ENCODE data around the gene LGALS7. TPM values are rescaled to one million over a fixed set of nuclear protein-coding genes. Genes with fewer than 3 reads are reported as not detected.
"Not testable (repeated sequence)": the region's sequence is repeated elsewhere in the genome, so short reads cannot be mapped to it uniquely, and the experiment has no call there.

Gene LGALS7
- not detected for total RNA-seq

- CTCF ChIA-PET: no interaction called here
- Mint-ChIP-seq H3K36me3 (no peaks in the 10 kb centered on the region), H3K9me3 (ENCODE audit: low read depth) (no peaks in the 10 kb centered on the region), H3K27ac (no peak within 1 kb of the TSS), H3K4me1 (peaks cover 11% of the 10 kb centered on the region), H3K4me3 (no peak within 1 kb of the TSS), H3K27me3 (peaks cover under 1% of the 10 kb centered on the region)
- no peak for DNase-seq
- ATAC-seq: no peak
These were observed at the start of gene LGALS7 for GRCh38 chr19:38773469-38774177. Gene LGALS7, minus strand, starts transcription at chr19:38773517. Its CDS starts 25 bp downstream, at chr19:38773492.

DNA sequence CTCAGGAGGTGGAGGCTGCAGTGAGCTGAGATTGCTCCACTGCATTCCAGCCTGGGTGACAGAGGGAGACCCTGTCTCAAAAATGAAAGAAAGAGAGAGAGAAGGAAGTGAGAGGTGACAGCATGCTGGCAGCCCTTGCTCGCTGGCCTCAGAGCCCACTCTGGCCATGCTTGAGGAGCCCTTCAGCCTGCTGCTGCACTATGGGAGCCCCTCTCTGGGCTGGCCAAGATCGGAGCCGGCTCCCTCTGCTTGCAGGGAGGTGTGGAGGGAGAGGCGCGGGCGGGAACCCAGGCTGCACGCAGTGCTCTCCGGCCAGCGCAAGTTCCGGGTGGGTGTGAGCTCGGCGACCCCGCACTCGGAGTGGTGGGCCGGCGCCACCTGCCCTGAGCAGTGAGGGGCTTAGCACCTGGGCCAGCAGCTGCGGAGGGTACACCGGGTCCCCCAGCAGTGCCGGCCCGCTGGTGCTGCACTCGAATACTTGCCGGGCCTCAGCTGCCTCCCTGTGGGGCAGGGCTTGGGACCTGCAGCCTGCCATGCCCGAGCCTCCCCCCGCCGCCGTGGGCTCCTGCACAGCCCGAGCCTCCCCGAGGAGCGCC, 48.0 kb upstream of the LGALS7 start:
- H3K27ac Mint-ChIP-seq; H3K4me3 Mint-ChIP-seq; H3K27me3 Mint-ChIP-seq; CTCF ChIA-PET; ATAC-seq; H3K4me1 Mint-ChIP-seq; H3K9me3 Mint-ChIP-seq (ENCODE audit: low read depth); DNase-seq: not testable (repeated sequence)
- peaks cover 37% of the 10 kb centered on the region for H3K36me3 Mint-ChIP-seq

DNA sequence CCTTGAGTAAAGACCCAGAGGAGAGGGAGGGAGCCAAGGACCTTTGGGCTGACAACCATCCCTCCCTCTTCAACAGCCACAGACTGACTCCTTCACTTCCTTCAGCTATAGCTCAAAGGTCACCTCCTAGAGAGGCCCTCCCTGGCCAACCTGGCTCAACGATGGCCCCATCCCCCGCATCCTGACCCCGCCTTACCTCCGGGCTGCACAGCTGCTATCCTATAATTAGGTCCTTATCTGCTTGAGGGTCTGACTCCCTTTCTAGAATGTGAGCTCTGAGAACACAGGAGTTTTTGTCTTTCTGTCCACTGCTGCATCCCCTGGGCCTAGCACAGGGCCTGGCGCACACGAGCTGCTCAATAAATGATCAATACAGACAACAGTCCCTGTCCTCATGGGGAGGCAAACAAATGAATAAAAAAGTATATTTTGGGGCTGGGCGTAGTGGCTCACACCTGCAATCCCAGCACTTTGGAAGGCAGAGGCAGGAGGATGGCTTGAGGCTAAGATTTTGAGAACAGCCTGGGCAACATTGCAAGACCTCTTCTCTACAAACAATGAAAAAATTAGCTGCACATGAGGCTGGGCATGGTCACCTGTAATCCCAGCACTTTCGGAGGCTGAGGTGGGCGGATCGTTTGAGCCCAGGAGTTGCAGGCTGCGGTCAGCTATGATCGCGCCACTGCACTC, 46.1 kb upstream of the LGALS7 start:
- DNase-seq: no peak
- no peak overlapping the region for H3K4me3 Mint-ChIP-seq
- H3K4me1 Mint-ChIP-seq: peaks cover 2% of the 10 kb centered on the region
- CTCF ChIA-PET: no interaction called here
- H3K36me3 Mint-ChIP-seq: peaks cover 31% of the 10 kb centered on the region
- H3K9me3 Mint-ChIP-seq (ENCODE audit: low read depth): no peaks in the 10 kb centered on the region
- H3K27ac Mint-ChIP-seq: no peak overlapping the region
- no peak for ATAC-seq
- no peaks in the 10 kb centered on the region for H3K27me3 Mint-ChIP-seq

GRCh38 chr19:38817081-38817480, 43.8 kb upstream of the LGALS7 start:
- peaks cover 2% of the 10 kb centered on the region for H3K4me1 Mint-ChIP-seq
- H3K27me3 Mint-ChIP-seq: no peaks in the 10 kb centered on the region
- H3K9me3 Mint-ChIP-seq (ENCODE audit: low read depth): no peaks in the 10 kb centered on the region
- CTCF ChIA-PET: no interaction called here
- no peak for DNase-seq
- peaks cover 15% of the 10 kb centered on the region for H3K36me3 Mint-ChIP-seq
- no peak overlapping the region for H3K27ac Mint-ChIP-seq
- ATAC-seq: no peak
- H3K4me3 Mint-ChIP-seq: no peak overlapping the region

- H3K4me3 Mint-ChIP-seq: no peak overlapping the region
- no peak overlapping the region for H3K27ac Mint-ChIP-seq
- H3K4me1 Mint-ChIP-seq: peaks cover 2% of the 10 kb centered on the region
- no peak for DNase-seq
- H3K9me3 Mint-ChIP-seq (ENCODE audit: low read depth): no peaks in the 10 kb centered on the region
- peaks cover 12% of the 10 kb centered on the region for H3K36me3 Mint-ChIP-seq
- H3K27me3 Mint-ChIP-seq: no peaks in the 10 kb centered on the region
- CTCF ChIA-PET: no interaction called here
- ATAC-seq: no peak
These were observed 42.9 kb upstream of the LGALS7 start for GRCh38 chr19:38816131-38816750.

DNA sequence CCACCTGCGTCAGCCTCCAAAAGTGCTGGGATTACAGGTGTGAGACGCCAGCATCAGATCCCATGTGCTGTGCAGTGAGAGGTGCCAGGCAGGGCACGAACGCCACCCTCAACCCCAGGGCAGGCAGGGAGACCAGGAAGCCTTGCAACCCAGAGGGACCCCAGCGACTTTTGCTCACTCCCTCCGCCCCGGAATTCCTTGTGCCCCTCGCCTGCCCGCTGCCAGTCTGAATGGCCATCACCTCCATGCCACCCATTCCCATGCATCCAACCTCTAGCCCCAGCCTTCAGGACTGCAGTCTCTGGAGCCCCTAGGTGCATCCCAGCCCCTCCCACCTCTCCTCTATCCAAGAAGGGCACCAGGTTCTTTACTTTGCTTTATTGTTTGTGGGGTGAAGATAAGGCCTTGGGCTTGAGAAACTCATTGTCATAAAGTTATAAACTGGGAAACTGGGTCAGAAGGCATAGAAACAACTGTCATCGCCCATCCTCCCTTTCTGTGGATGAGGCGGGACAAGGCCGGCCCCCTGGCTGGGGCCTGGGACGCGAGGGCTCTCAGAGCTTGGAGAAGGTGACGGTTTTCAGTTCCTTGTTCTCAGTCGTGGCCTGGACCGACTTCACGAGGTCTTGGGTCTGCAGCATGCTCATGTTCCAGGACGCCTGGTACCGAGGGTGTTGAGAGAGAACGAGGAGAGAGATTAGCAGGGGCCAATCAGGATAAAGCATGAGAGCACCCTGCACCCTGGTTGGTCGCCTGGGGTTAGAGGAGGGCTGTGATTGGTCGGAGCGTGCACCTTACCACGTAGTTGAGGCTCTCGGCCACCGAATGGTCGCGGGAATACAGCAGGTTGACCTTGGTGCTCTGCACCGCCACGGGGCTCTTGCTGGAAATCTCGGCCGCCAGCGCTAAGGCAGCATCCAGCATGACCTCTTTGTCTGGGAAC, 42.0 kb upstream of the LGALS7 start:
- Mint-ChIP-seq H3K4me3 (no peak overlapping the region), H3K9me3 (ENCODE audit: low read depth) (no peaks in the 10 kb centered on the region), H3K4me1 (peaks cover 1% of the 10 kb centered on the region), H3K36me3 (peaks cover 10% of the 10 kb centered on the region), H3K27me3 (no peaks in the 10 kb centered on the region), H3K27ac (no peak overlapping the region)
- no peak for DNase-seq
- no peak for ATAC-seq
- CTCF ChIA-PET: no interaction called here

- CTCF ChIA-PET: interaction anchor here (0.6 to 1.4 kb wide), 3 partner anchors 11 to 32 kb away, joined by 3 read pairs; no protein-coding TSS in a partner anchor
- ATAC-seq; H3K4me1 Mint-ChIP-seq; DNase-seq; H3K4me3 Mint-ChIP-seq; H3K9me3 Mint-ChIP-seq (ENCODE audit: low read depth); H3K27me3 Mint-ChIP-seq; H3K27ac Mint-ChIP-seq: not testable (repeated sequence)
- peaks cover 10% of the 10 kb centered on the region for H3K36me3 Mint-ChIP-seq
These were observed 40.6 kb upstream of the LGALS7 start for GRCh38 chr19:38813932-38814331.

DNA sequence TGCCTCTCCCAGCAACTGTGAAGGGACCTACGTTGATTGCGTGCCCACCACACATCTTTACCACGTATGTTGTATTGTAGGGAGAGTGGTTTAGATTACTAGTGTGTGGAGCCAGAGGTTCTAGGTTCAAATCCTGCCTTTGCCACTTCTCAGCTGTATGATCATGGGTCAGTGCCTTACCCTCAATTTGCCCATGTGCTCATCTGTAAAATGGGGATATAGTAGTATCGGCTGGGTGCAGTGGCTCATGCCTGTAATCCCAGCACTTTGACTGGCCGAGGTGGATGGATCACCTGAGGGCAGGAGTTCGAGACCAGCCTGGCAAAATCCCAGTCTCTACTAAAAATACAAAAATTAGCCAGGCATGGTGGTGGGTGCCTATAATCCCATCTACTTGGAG, 40.0 kb upstream of the LGALS7 start:
- DNase-seq (no peak), ATAC-seq (no peak)
- CTCF ChIA-PET: interaction anchor here (0.6 to 1.4 kb wide), 3 partner anchors 10 to 31 kb away, joined by 3 read pairs; no protein-coding TSS in a partner anchor
- no peaks in the 10 kb centered on the region for H3K4me1 Mint-ChIP-seq
- peaks cover 9% of the 10 kb centered on the region for H3K36me3 Mint-ChIP-seq
- H3K27ac Mint-ChIP-seq: no peak overlapping the region
- no peaks in the 10 kb centered on the region for H3K9me3 Mint-ChIP-seq (ENCODE audit: low read depth)
- no peak overlapping the region for H3K4me3 Mint-ChIP-seq
- H3K27me3 Mint-ChIP-seq: no peaks in the 10 kb centered on the region

DNA sequence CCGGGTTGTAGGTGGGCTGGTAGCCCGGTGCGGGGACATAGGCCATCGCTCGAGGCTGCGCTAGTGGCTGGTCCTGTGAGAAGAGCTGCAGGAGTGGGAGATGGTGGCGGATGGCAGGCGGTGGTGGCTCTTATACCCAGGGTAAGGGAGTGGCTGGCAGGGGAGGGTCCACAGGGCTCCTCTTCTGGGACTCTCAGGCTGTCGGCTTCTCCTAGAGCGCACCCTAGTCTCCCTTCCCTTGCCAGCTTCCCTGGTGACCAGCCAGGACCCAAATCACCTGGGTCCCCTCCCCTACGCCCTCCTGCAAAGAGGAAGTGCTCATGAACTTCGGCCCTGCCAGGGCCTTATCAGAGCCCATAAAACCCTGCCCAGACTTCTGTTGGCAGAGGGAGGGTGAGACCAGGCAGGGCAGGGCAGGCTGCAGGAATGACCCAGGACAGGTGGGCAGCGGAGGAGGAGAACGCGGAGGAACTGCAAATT, 39.6 kb upstream of the LGALS7 start, which contains the start of gene LGALS4:
LGALS4 (minus strand) TSS at position 105 of the 480 bp plus-strand sequence; CDS start at position 46, 59 bp downstream.
- Mint-ChIP-seq H3K4me3 (no peak within 1 kb of the TSS), H3K4me1 (no peaks in the 10 kb centered on the region), H3K9me3 (ENCODE audit: low read depth) (no peaks in the 10 kb centered on the region), H3K27me3 (no peaks in the 10 kb centered on the region), H3K36me3 (peaks cover 9% of the 10 kb centered on the region), H3K27ac (no peak within 1 kb of the TSS)
- CTCF ChIA-PET: interaction anchor here (1.4 kb wide), 1 partner anchor 13 kb away, joined by 3 read pairs; no protein-coding TSS in a partner anchor
- no peak for DNase-seq
- ATAC-seq: no peak

GRCh38 chr19:38812009-38812840, 38.9 kb upstream of the LGALS7 start:
- H3K36me3 Mint-ChIP-seq: peaks cover 5% of the 10 kb centered on the region
- CTCF ChIA-PET: interaction anchor here (0.5 to 1.4 kb wide), 2 partner anchors 13 to 254 kb away, joined by 3 read pairs; no protein-coding TSS in a partner anchor
- H3K27me3 Mint-ChIP-seq: no peaks in the 10 kb centered on the region
- DNase-seq (no peak), ATAC-seq (no peak)
- no peak overlapping the region for H3K27ac Mint-ChIP-seq
- H3K9me3 Mint-ChIP-seq (ENCODE audit: low read depth): no peaks in the 10 kb centered on the region
- no peak overlapping the region for H3K4me3 Mint-ChIP-seq
- no peaks in the 10 kb centered on the region for H3K4me1 Mint-ChIP-seq

DNA sequence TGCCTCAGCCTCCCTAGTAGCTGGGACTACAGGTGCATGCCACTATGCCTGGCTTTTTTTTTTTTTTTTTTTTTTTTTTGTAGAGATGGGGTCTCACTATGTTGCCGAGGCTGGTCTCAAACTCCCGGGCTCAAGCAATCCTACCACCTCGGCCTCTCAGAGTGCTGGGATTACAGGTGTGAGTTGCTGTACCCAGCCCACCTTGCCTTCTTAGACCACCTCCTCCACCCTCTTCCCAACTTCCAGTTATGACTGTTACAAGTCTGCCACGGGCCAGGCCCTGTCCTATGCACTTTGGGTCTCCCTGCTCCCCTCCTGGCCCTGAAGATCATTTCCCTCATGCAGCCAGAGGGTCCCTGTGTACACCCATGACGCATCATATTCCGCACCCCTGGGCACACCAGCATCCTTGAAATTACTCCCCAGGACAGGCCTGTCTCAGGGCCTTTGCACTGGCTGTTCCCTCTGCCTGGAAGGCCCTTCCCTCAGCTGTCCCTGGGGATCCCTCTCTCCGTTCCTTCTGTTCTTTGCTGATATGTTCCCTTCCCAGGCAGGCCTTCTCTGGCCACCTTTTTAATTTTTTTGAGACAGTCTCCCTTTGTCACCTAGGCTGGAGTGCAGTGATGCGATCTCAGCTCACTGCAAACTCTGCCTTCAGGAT, 36.4 kb upstream of the LGALS7 start:
- H3K27ac Mint-ChIP-seq: no peak overlapping the region
- CTCF ChIA-PET: no interaction called here

More for the DNA sequence above, 36.4 kb upstream of the LGALS7 start:
- Mint-ChIP-seq H3K27me3 (no peaks in the 10 kb centered on the region), H3K4me1 (peaks cover 6% of the 10 kb centered on the region), H3K4me3 (no peak overlapping the region), H3K9me3 (ENCODE audit: low read depth) (no peaks in the 10 kb centered on the region), H3K36me3 (no peaks in the 10 kb centered on the region)
- ATAC-seq (no peak), DNase-seq (no peak)
